EL (cell line): ENCODE measurements around the gene HIP1R.
A peak's percentile ranks its signal among the peaks of the same experiment; 100 is the strongest.

Experiments
- DNase-seq: peaks from one replicate; pipeline ENCODE4 v3.0.0-alpha.2; 2016

HIP1R gene

GRCh38 chr12:122860854-122861586 is 25.8 kb downstream of the HIP1R start:
- no peak for DNase-seq

- DNase-seq: no peak
Observed at GRCh38 chr12:122861587-122861970, 26.3 kb downstream of the HIP1R start.

DNA sequence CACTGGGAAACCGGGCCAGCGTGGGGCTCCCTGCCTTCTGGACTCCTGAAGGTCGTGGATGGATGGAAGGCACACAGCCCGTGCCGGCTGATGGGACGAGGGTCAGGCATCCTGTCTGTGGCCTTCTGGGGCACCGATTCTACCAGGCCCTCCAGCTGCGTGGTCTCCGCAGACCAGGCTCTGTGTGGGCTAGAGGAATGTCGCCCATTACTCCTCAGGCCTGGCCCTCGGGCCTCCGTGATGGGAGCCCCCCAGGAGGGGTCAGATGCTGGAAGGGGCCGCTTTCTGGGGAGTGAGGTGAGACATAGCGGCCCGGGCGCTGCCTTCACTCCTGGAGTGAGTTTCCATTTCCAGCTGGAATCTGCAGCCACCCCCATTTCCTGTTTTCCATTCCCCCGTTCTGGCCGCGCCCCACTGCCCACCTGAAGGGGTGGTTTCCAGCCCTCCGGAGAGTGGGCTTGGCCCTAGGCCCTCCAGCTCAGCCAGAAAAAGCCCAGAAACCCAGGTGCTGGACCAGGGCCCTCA is 26.9 kb downstream of the HIP1R start:
- no peak for DNase-seq

DNA sequence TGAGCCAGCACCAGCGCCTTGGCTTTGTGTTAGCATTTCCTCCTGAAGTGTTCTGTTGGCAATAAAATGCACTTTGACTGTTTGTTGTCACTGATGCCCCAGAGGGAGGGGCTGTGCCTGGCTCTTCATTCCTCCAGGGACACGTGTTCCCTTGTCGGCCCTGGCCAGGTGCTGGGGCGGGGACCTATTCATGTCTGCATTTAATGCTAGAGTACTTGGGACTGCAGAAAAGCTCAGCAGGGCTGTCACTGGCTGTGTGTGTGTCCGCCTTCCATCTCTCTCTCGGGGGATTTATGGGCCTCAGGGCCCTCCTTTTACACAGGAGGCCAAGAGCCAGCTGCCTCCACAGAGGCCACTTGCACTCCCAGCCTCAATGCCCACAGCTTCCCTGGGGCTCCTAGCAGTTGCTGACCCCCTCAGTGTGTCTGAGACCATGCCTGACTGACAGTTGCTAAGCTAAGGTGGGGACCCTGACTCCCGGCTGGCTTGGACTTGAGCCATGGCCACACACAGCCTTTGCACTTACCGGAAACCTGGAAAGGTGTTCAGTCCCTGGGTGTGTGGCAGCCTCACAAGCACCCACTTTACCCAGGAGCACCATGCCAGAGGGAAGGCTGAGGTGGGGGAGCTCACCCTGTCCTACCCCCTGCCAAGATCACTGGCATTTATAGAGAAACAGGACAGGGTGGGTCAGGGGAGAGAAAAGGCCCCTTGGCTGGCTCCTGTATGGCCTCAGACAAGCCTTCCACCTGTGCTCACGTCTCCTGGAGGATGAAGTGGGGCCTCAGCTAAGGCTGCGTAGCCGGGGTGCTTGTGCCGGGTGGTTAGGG is 27.8 kb downstream of the HIP1R start:
- DNase-seq: no peak

GRCh38 chr12:122864894-122865253 is 29.6 kb downstream of the HIP1R start:
- DNase-seq: no peak

DNA sequence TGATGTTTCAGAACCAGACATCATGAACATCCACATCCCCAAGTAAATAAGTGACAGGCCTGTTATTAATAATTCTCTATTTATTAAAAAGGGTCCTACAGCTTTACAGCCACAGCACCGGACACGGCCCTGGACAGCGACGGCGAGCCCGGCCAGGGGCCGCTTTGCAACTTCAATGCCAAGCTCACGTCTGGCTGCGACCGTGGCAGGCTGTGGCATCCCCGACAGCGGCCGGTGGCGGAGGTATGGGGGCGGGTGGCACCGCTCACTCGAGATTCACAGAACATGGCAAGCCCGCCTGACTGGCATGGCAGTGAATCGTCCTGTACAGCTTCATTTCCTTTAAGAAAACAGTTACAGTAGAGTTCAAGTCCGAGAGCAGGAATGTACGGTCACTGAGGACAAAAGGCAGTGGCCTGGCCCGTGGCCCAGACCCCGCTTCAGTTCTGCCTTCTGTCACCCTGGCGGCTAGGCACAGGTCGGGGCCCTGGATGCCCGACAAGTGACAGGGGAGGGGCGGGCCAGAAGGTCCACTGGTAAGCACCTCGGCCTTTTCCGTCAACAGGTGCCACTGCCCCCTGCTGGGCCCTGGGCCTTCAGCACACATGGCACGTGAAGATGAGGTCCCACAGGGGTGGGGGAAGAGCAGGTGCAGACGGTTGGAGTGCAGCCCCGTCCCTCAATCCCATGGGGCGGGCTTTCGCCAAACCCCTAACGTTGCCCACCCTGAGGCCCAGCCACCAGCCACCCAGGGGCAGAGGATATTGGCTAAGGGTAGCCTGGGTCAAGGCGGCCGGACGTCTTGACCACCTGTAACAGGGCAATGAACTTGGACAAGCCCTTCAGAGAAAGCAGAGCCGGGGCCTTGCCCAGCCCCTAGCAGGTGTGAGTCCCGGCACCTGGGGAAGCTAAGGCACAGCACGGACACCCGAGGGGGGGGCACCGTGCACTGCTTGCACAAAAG is 30.3 kb downstream of the HIP1R start:
- no peak for DNase-seq

GRCh38 chr12:122866379-122866778 is 31.1 kb downstream of the HIP1R start:
- no peak for DNase-seq

GRCh38 chr12:122866950-122867607 is 31.8 kb downstream of the HIP1R start:
- no peak for DNase-seq

- no peak for DNase-seq
Observed at GRCh38 chr12:122867691-122868461, 32.6 kb downstream of the HIP1R start.

GRCh38 chr12:122868471-122869177 is 33.4 kb downstream of the HIP1R start:
- DNase-seq: no peak

GRCh38 chr12:122869207-122869973 is 34.1 kb downstream of the HIP1R start:
- no peak for DNase-seq

DNA sequence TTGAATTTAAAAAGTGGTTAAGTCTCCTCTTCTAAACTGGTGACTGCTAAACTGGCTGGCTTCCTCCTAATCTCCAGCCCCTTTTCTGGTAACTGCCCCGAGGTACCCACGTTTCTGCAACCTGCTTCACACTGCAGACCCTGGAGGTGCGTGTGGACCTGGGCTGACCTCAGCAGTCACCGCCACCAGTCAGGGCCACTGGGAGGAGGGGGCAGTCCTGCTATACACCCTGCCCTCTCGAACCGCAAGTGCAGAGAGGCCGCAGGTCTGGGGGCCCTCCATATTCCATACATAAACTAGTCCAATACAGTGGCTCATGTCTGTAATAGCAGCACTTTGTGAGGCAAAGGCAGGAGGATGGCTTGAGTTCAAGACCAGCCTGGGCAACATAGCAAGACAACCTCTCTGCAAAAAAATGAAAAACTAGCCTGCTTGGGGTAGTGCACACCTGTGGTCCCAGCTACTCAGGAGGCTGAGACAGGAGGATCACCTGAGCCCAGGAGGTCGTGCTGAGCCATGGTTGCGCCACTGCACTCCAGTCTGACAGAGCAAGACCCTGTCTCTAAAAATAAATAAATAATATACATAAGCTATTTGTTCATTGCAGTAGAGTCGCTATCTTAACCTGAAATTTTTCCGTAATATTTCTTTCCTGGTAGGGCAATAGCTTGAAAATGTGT is 35.0 kb downstream of the HIP1R start:
- DNase-seq: no peak

DNA sequence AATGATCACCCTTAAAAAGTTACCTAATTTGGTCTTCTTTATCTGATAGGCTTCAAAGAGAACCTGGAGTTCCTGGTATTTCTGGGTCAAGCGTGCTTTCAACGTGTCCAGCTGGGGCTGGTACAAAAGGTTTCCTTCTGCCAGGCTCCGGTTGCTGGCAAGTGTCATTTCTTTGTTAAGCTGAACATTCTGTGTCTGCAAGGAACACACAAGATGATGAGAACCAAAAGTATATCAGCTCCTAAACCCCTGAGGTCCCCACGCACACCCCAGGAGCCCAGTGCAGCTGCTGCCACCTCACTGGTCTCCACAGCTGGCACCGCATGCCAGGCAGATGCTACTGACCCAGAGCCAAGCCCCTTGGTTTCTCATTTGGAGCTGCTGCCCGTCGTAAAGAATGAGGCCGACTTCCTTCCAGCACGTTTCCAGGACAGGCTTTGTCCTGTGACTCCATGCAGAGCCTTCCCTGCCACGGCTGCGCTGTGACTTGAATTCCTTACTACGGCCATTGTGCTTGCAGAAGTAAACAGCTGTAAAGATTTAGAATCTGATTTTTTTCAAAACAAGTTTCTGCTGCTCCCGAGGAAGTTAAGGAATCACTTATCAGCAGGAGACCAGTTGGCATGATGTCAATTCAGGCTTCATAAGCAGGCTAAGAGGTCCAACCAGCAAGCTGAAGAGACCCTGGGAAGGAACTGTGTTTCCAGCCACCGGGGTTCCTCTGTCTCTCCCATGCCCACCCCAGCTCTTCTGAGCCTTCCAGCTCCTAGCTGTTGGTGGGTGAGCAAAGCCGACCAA is 35.8 kb downstream of the HIP1R start:
- DNase-seq: peak; percentile 33

DNA sequence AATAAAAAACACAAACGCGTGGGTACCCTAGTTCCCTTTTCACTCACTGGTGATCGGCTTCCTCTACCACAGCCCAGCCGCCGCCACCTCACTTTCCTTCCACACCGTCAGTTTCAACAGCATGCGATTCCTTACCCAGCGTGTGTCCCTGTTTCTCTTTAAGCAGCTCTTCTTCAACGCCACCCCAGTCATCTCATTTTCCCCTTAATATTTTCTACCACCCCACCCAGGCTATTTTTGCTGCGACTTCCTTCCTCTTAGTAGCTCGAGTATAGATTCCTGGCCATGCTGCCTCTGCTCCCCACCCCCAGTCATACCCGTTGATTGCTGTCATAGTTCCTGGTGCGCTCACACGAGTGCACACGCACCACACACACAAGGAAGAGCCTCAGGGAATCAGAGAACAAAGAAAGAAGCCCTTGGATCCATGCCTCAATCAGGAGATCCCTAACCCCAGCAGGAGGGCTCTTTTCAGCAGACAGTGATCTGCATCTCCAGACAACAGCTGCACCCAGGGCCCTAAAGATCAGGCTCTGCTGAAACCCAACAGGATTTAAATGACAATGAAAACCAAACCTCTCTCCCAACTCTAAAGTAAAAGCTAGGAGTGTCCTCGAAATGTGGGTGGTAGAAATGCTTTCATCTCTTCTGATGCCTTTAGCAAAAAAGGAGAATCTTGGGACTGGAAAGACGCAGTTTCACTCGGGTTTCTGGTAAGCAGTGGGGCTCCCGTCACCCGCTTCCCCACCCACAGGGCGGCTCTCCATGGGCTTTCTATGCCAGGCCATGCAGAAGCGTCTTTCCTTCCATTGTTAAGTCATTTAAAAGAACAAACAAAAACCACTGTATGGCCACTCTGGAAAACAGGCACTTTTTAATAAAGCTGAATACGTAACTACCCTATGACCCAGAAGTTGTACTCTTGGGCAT is 36.9 kb downstream of the HIP1R start:
- peak; percentile 88 for DNase-seq

GRCh38 chr12:122872815-122873361 is 37.6 kb downstream of the HIP1R start:
- no peak for DNase-seq

DNA sequence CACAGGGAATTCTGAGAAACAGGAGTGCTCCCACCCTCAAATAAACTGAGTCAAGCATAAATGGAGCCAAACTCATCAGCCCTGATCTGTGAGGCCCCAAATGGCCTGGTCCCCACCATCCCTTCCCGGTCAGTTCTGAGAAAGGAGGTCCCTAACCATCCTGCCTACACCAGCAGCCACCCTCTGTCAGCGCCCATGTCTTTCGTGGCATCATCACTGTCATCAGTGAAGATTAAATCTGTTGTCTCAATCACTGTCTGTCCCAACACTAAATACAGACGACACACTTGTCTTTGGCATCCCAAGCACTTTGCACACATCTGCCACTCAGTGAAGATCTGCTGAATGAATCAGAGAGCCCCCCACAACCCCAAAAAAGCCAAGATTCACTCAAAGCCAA is 38.3 kb downstream of the HIP1R start:
- DNase-seq: no peak

GRCh38 chr12:122874081-122874480 is 38.8 kb downstream of the HIP1R start:
- no peak for DNase-seq
